ENCODE results near the gene EIF5AL1. TPM values are rescaled to one million over a fixed set of nuclear protein-coding genes. Genes with fewer than 3 reads are reported as not detected.

EIF5AL1 gene
- total RNA-seq, 6 experiments from 2014 or later: 0.31 to 0.54 (median 0.44) TPM; not detected in 1

GRCh38 chr10:79468841-79469585 is 43.3 kb upstream of the EIF5AL1 start:
- H3K27ac ChIP-seq: no peak overlapping the region
- TF ChIP-seq, protein P1, sequence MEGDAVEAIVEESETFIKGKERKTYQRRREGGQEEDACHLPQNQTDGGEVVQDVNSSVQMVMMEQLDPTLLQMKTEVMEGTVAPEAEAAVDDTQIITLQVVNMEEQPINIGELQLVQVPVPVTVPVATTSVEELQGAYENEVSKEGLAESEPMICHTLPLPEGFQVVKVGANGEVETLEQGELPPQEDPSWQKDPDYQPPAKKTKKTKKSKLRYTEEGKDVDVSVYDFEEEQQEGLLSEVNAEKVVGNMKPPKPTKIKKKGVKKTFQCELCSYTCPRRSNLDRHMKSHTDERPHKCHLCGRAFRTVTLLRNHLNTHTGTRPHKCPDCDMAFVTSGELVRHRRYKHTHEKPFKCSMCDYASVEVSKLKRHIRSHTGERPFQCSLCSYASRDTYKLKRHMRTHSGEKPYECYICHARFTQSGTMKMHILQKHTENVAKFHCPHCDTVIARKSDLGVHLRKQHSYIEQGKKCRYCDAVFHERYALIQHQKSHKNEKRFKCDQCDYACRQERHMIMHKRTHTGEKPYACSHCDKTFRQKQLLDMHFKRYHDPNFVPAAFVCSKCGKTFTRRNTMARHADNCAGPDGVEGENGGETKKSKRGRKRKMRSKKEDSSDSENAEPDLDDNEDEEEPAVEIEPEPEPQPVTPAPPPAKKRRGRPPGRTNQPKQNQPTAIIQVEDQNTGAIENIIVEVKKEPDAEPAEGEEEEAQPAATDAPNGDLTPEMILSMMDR (IDR thresholded peaks at IDR 0.05): no peak
- TF ChIP-seq POLR2A (IDR thresholded peaks at IDR 0.05): no peak
- no peaks in the 10 kb centered on the region for H3K27me3 ChIP-seq
- 91% methylated on average over 3 of the region's 6 CpGs for WGBS (ENCODE audit: insufficient coverage, low coverage, low lambda C conversion rate, missing lambda C conversion rate)
- ATAC-seq (no peak), DNase-seq (no peak)
- no peaks in the 10 kb centered on the region for H3K36me3 ChIP-seq
- H3K4me3 ChIP-seq: no peak overlapping the region
- no peaks in the 10 kb centered on the region for H3K9me3 ChIP-seq
- intact Hi-C loops (cut with DNase I): loop anchor here in 1 of 2 donors (10.0 kb wide), 1 partner anchor 74 kb away; no protein-coding TSS in a partner anchor
- peaks cover 0 to 15% (median 1%) of the 10 kb centered on the region in 4 donors for H3K4me1 ChIP-seq

DNA sequence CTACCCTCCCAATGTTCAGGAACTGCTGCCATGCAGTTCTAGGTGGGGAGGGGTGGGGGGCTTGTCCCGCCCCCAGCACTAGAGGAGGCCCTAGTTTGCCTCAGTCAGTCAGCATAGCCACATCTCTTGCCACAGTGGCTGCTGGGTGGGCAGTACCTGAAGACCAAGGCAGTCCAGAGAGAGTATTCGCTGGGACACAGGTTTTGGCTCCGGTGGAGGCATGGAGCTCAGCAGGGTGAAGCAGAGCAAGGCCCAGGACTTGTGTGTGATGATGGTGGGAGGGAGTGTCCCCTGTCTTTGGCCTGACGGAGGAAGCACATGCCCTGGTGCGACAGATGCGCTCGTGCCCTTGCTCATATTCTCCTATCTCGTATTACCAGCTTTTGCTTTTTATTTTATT is 42.2 kb upstream of the EIF5AL1 start:
- peaks cover 0 to 15% (median 1%) of the 10 kb centered on the region in 4 donors for H3K4me1 ChIP-seq
- 73% methylated on average over 4 of the region's 8 CpGs for WGBS (ENCODE audit: insufficient coverage, low coverage, low lambda C conversion rate, missing lambda C conversion rate)
- no peak for DNase-seq
- ATAC-seq: no peak
- no peaks in the 10 kb centered on the region for H3K36me3 ChIP-seq
- H3K4me3 ChIP-seq: no peak overlapping the region
- intact Hi-C loops (cut with DNase I): no loop called here
- no peaks in the 10 kb centered on the region for H3K27me3 ChIP-seq
- TF ChIP-seq, protein P1 (IDR thresholded peaks at IDR 0.05): no peak
- no peak for TF ChIP-seq POLR2A (IDR thresholded peaks at IDR 0.05)
- H3K27ac ChIP-seq: no peak overlapping the region
- H3K9me3 ChIP-seq: no peaks in the 10 kb centered on the region

DNA sequence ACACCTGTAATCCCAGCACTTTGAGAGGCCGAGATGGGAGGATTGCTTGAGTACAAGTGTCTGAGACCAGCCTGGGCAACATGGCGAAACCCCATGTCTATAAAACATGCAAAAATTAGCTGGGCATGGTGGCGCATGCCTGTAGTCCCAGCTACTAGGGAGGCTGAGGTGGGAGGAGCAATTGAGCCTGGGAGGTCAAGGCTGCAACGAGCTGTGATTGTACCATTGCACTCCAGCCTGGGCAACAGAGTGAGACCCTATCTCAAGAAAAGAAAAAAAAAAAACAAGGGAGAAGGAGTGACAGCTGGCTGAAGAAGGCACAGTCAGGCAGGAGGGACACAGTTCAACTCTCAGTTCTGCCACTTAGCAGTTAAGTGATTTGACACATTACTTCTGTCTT is 40.6 kb upstream of the EIF5AL1 start:
- DNase-seq (no peak), ATAC-seq (no peak)
- WGBS (ENCODE audit: insufficient coverage, low coverage, low lambda C conversion rate, missing lambda C conversion rate): no CpG with 5 or more reads among the region's 4 CpGs

DNA sequence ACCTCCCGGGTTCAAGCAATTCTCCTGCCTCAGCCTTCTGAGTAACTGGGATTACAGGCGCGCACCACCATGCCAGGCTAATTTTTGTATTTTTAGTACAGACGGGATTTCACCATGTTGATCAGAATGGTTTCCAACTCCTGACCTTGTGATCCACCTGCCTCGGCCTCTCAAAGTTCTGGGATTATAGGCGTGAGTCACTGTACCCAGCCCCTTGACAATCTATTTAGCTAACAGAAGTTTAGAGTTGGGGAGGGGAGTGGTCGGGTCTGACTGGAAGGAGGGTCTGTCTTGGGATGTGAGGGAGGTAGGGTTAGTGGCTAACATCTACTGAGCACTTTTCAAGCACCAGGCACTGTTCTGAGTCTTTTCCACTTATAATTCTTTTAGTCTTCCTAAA is 39.9 kb upstream of the EIF5AL1 start:
- no peaks in the 10 kb centered on the region for H3K9me3 ChIP-seq
- 86% methylated on average over 7 of the region's 7 CpGs for WGBS (ENCODE audit: insufficient coverage, low coverage, low lambda C conversion rate, missing lambda C conversion rate)
- H3K27ac ChIP-seq: no peak overlapping the region
- H3K36me3 ChIP-seq: no peaks in the 10 kb centered on the region
- no peak overlapping the region for H3K4me3 ChIP-seq
- no peaks in the 10 kb centered on the region for H3K27me3 ChIP-seq
- intact Hi-C loops (cut with DNase I): no loop called here
- no peak for TF ChIP-seq POLR2A (IDR thresholded peaks at IDR 0.05)
- TF ChIP-seq, protein P1 (IDR thresholded peaks at IDR 0.05): no peak
- no peak for ATAC-seq
- DNase-seq: no peak
- peaks cover 0 to 11% (median 1%) of the 10 kb centered on the region in 4 donors for H3K4me1 ChIP-seq

More for the DNA sequence above, 40.6 kb upstream of the EIF5AL1 start:
- no peak overlapping the region for H3K4me3 ChIP-seq
- intact Hi-C loops (cut with DNase I): no loop called here
- no peaks in the 10 kb centered on the region for H3K36me3 ChIP-seq
- TF ChIP-seq, protein P1 (IDR thresholded peaks at IDR 0.05): no peak
- TF ChIP-seq POLR2A (IDR thresholded peaks at IDR 0.05): no peak
- no peaks in the 10 kb centered on the region for H3K27me3 ChIP-seq
- H3K27ac ChIP-seq: no peak overlapping the region
- H3K9me3 ChIP-seq: no peaks in the 10 kb centered on the region
- H3K4me1 ChIP-seq: peaks cover 0 to 15% (median 1%) of the 10 kb centered on the region in 4 donors

Data from right lobe of liver (tissue), 6 donors.